ENCODE measurements around the gene GPR139.
A peak's percentile ranks its signal among the peaks of the same experiment; 100 is the strongest.

Gene GPR139

DNA sequence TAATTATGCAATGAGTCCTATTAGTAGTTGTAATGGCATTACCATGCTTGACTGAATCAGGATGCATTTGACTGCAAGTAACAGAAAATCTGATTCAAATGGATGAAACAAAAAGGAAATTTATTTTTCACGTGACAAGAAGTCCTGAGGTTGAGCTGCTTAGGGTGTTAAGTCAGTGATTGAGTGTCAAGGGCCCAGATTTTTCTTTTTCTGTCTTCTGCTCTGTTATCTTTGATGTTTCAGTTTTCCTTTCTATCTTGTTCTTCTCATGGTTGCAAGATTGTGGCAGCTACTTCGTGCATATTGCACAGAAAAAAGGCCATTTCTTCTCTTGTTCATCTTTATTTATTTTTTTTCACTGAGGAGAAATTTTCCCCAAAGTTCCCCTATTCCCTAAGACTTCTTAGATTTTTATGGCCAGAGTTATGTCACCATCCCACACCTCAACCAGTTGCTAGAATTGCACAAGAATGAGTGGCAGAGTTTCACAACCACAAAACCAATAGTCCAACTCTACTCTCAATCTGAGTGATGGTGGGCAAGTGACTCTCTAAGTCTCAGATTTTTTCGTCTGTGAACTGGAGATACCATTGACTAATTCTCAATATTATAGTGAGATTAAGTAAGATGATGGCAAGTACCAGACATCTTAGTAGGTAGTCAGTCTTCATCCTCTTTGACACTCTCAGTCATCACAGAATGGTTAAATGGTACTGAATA is 15.7 kb upstream of the GPR139 start:
- no peaks in the 10 kb centered on the region for H3K36me3 ChIP-seq (ENCODE audit: control insufficient read depth, insufficient read depth, low read length)
- no peak overlapping the region for H3K27ac ChIP-seq (ENCODE audit: low read depth, low read length, severe bottlenecking)
- H3K9me3 ChIP-seq (ENCODE audit: control insufficient read depth, low read length) = no peaks in the 10 kb centered on the region
- no peak overlapping the region for H3K4me3 ChIP-seq (ENCODE audit: extremely low read depth, insufficient read depth, low read length, poor library complexity, severe bottlenecking)
- 57% methylated on average over 2 of the region's 3 CpGs; no CpG with 5 or more reads in 1 of the 2 experiments for WGBS, 2 experiments (ENCODE audit: insufficient coverage in 2 of 2)
- H3K4me1 ChIP-seq (ENCODE audit: control insufficient read depth, insufficient read depth, low read length, poor library complexity, severe bottlenecking) = no peaks in the 10 kb centered on the region

DNA sequence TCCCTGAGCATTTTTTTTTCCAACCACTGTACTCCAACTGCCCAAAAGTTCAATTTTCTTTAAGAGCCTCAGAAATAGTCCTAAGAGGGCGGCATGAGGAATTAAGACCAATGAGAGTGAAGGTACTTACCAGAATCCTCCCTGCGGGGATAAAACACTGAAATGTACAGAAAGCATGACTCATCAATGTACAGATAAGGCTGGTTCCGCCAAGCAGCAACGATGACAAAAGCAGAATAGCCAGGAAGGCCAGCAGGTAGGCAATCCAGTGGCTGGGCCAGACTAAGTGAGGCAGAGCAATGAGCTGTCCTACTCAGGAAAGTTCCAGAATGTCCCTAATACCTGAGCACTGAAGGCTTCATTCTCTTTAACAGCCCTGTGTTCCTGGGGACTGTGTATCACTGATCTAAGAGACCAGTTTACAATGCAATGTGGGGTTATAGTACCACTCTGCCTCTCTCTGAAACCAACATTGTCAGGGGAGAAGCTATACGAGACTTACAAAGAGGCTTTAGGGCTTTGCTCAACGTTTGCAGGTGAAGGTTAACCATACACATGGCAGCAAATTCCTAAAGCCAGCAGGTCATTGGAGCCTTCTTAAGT is 11.0 kb upstream of the GPR139 start:
- Histone ChIP-seq H3K4me3 (ENCODE audit: extremely low read depth, insufficient read depth, low read length, poor library complexity, severe bottlenecking) (no peak overlapping the region), H3K36me3 (ENCODE audit: control insufficient read depth, insufficient read depth, low read length) (no peaks in the 10 kb centered on the region), H3K27ac (ENCODE audit: low read depth, low read length, severe bottlenecking) (no peak overlapping the region), H3K9me3 (ENCODE audit: control insufficient read depth, low read length) (no peaks in the 10 kb centered on the region), H3K4me1 (ENCODE audit: control insufficient read depth, insufficient read depth, low read length, poor library complexity, severe bottlenecking) (no peaks in the 10 kb centered on the region)
- 81 to 84% methylated on average over 6 of the region's 6 CpGs for WGBS, 2 experiments (ENCODE audit: insufficient coverage in 2 of 2)

DNA sequence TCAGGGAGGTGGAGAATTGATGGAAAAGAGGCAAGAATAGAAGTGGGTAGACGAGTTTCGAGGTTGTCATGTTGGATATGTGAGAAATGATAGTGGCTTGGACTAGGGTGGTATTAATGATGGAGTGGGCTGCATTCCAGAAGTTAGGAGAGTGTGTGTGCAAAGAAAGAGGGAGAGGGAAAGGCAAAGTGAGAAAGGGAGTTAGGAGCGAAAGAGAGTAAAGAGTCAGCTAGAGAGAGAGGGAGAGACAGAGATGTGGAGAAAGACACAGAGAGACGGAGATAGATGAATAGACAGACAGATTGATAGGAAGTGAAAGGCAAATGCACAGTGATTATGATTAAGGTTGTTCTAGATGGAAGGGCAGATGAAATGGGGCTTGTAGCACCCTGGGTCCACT is 5.4 kb upstream of the GPR139 start:
- Histone ChIP-seq H3K9me3 (ENCODE audit: control insufficient read depth, low read length) (no peaks in the 10 kb centered on the region), H3K36me3 (ENCODE audit: control insufficient read depth, insufficient read depth, low read length) (no peaks in the 10 kb centered on the region), H3K4me1 (ENCODE audit: control insufficient read depth, insufficient read depth, low read length, poor library complexity, severe bottlenecking) (no peaks in the 10 kb centered on the region), H3K27ac (ENCODE audit: low read depth, low read length, severe bottlenecking) (no peak overlapping the region), H3K4me3 (ENCODE audit: extremely low read depth, insufficient read depth, low read length, poor library complexity, severe bottlenecking) (no peak overlapping the region)
- 94 to 95% methylated on average over 4 of the region's 4 CpGs for WGBS, 2 experiments (ENCODE audit: insufficient coverage in 2 of 2)

DNA sequence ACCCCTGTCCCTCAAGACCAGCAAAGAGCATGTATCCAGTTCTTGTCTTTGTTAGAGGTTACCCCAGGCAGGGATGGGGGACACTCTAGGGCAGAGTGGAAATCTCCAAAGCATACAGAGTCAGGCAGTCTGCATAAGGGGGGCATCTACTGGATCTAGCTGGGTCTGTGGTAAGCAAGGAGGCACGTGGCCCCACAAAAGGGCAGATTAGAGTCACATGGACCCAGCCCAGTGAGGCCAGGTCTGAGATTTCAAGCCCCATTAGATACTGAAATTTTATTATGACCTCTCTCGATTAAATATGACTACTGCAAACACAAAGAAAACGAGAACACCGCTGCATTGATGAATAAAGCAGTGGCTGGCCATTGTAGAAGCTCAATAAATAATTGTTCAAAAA is 1.6 kb upstream of the GPR139 start:
- H3K36me3 ChIP-seq (ENCODE audit: control insufficient read depth, insufficient read depth, low read length) = no peaks in the 10 kb centered on the region
- H3K4me1 ChIP-seq (ENCODE audit: control insufficient read depth, insufficient read depth, low read length, poor library complexity, severe bottlenecking) = no peaks in the 10 kb centered on the region
- 50 to 64% methylated on average over 1 of the region's 4 CpGs for WGBS, 2 experiments (ENCODE audit: insufficient coverage in 2 of 2)
- H3K9me3 ChIP-seq (ENCODE audit: control insufficient read depth, low read length) = no peaks in the 10 kb centered on the region
- no peak overlapping the region for H3K27ac ChIP-seq (ENCODE audit: low read depth, low read length, severe bottlenecking)
- no peak overlapping the region for H3K4me3 ChIP-seq (ENCODE audit: extremely low read depth, insufficient read depth, low read length, poor library complexity, severe bottlenecking)

DNA sequence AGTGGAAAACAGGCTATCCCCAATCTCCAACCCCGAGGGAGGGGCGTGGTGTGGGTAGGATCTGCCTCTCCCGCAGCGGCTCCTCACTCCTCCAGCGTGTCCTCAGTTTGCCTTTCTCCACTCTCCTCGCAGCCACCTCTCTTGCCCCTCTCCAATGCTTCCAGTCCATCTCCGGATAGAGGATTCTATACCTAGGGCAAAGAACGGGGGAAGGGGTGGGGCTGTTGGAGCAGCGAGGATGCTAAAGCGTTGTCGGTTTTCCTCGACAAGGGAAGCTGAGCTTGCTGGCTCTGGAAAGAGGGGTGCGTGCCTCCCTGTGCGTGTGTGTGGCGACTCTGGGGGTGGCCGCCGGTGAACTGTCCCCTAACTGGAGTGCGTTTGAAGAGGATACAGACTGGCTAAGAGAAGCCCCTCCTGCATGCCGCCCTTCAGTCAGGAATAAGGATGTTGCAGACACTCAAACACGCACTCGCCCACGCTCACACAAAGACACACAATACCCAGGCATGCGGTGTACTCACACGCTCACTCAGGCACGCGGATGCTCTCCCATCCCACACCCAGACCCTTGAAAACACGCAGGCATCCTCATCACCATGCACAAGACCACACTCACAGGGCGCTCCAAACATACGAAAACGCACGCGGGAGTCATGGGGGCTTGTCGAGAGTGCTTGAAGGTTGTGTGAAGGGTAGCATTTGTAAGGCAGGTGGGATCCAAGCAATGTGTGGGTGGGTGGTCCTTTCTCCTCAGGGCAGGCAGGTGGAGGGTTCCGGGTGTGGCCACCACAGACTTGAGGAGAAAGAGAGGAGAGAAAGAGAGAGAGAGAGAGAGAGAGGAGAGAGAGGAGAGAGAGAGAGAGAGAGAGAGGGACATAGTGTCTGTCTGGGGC is 655 bp upstream of the GPR139 start:
- no peaks in the 10 kb centered on the region for H3K4me1 ChIP-seq (ENCODE audit: control insufficient read depth, insufficient read depth, low read length, poor library complexity, severe bottlenecking)
- H3K27ac ChIP-seq (ENCODE audit: low read depth, low read length, severe bottlenecking) = no peak overlapping the region
- H3K4me3 ChIP-seq (ENCODE audit: extremely low read depth, insufficient read depth, low read length, poor library complexity, severe bottlenecking) = peak overlapping the region; percentile 37
- H3K36me3 ChIP-seq (ENCODE audit: control insufficient read depth, insufficient read depth, low read length) = no peaks in the 10 kb centered on the region
- 18 to 22% methylated on average over 19 to 20 of the region's 34 CpGs for WGBS, 2 experiments (ENCODE audit: insufficient coverage in 2 of 2)
- no peaks in the 10 kb centered on the region for H3K9me3 ChIP-seq (ENCODE audit: control insufficient read depth, low read length)

DNA sequence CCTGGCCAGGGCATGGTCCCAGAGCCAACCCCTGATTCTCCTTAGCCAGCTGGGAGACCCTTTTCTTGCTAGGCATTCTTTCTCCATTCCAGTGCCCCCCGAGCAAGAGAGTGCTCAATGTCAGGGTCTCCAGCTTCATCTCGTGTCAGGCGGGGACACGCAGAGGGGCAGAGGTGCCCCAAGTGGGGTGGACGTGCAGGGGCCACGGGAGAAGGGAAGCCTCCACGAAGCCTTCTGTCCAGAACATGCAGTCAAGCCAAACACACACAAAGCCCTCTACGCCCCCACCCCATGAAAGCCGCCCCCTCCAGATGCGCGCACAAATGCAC is 852 bp downstream of the GPR139 start:
- WGBS, 2 experiments (ENCODE audit: insufficient coverage in 2 of 2) = 42 to 47% methylated on average over 4 to 7 of the region's 11 CpGs
- Histone ChIP-seq H3K9me3 (ENCODE audit: control insufficient read depth, low read length) (no peaks in the 10 kb centered on the region), H3K27ac (ENCODE audit: low read depth, low read length, severe bottlenecking) (no peak overlapping the region), H3K4me3 (ENCODE audit: extremely low read depth, insufficient read depth, low read length, poor library complexity, severe bottlenecking) (peak overlapping the region; percentile 37), H3K4me1 (ENCODE audit: control insufficient read depth, insufficient read depth, low read length, poor library complexity, severe bottlenecking) (no peaks in the 10 kb centered on the region), H3K36me3 (ENCODE audit: control insufficient read depth, insufficient read depth, low read length) (no peaks in the 10 kb centered on the region)

DNA sequence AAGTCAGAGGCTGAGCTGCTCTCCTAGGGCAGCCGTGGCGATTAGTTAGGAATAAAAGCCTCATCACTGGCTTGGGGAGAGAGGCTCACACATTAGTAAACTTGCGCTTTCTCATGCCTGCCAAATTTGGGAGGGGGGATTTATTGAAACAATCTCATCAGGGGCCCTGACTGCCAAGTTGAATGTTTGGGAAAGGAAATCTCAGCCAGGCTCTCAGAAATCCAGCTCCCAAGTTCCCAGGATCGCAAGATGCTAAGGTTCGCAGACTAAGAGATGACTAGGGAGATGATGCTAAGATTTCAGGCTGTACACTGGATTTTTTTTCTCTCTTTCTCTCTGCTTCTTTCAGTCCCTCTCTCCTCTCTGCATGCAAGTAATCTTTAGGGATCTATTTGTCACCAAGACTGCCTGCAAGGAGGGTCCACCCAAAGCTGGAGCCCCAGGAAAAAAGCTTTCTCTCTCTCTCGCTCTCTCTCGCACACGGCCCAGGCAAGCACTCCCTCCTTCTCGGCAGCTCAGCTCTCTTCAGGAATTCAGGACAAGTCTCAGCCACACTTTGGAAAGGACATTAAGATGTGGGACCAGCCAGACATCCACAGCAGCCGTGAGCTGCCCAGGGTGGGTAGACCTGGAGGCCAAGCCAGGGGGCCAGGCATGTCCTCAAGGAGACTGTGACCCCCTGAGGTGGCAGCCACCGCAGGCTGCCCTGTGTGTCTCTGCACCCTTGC is 1.4 kb downstream of the GPR139 start:
- no peak overlapping the region for H3K27ac ChIP-seq (ENCODE audit: low read depth, low read length, severe bottlenecking)
- no peaks in the 10 kb centered on the region for H3K36me3 ChIP-seq (ENCODE audit: control insufficient read depth, insufficient read depth, low read length)
- H3K4me3 ChIP-seq (ENCODE audit: extremely low read depth, insufficient read depth, low read length, poor library complexity, severe bottlenecking) = no peak overlapping the region
- H3K9me3 ChIP-seq (ENCODE audit: control insufficient read depth, low read length) = no peaks in the 10 kb centered on the region
- 58 to 64% methylated on average over 9 of the region's 11 CpGs for WGBS, 2 experiments (ENCODE audit: insufficient coverage in 2 of 2)
- no peaks in the 10 kb centered on the region for H3K4me1 ChIP-seq (ENCODE audit: control insufficient read depth, insufficient read depth, low read length, poor library complexity, severe bottlenecking)

DNA sequence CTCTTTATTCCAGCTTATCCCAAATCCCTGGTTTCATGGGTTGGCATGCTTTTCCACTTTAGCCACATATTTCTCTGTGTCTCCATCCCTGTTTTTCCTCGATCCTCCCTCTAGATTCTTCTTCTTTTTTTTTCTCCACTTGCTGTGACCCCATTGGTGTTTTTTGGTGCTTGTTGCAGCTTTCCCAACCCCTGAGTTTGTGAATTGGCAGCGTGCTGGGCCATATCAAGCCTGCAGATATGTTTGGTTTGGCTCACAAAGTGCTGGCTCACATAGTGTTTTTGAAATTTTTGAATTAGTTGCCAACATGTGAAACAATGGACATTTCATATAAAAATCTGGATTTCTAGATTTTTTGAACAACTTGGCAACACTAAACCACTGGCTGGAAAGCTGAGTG is 8.8 kb downstream of the GPR139 start:
- Histone ChIP-seq H3K9me3 (ENCODE audit: control insufficient read depth, low read length) (no peaks in the 10 kb centered on the region), H3K36me3 (ENCODE audit: control insufficient read depth, insufficient read depth, low read length) (no peaks in the 10 kb centered on the region), H3K4me3 (ENCODE audit: extremely low read depth, insufficient read depth, low read length, poor library complexity, severe bottlenecking) (no peak overlapping the region), H3K4me1 (ENCODE audit: control insufficient read depth, insufficient read depth, low read length, poor library complexity, severe bottlenecking) (no peaks in the 10 kb centered on the region), H3K27ac (ENCODE audit: low read depth, low read length, severe bottlenecking) (no peak overlapping the region)
- 90 to 100% methylated on average over 1 to 2 of the region's 2 CpGs for WGBS, 2 experiments (ENCODE audit: insufficient coverage in 2 of 2)

DNA sequence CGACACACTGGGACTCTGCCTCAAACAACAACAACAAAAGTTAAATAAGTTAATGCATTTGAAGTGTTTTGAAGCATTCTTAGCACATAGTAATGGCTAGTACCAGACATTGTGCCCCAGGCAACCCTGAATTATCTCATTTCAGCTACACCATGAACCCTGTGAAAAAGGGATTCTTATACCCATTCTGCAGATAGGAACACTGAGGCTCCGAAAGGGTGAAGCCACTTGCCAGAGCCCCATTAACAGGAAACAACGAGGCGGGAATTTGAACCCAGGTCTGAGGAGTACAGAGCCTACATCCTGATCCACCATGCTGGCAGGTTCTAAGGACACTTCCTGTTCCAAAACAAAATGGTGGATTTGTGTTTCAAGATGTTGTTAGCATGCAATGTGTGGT is 9.2 kb downstream of the GPR139 start:
- Histone ChIP-seq H3K9me3 (ENCODE audit: control insufficient read depth, low read length) (no peaks in the 10 kb centered on the region), H3K36me3 (ENCODE audit: control insufficient read depth, insufficient read depth, low read length) (no peaks in the 10 kb centered on the region), H3K4me3 (ENCODE audit: extremely low read depth, insufficient read depth, low read length, poor library complexity, severe bottlenecking) (no peak overlapping the region), H3K27ac (ENCODE audit: low read depth, low read length, severe bottlenecking) (no peak overlapping the region), H3K4me1 (ENCODE audit: control insufficient read depth, insufficient read depth, low read length, poor library complexity, severe bottlenecking) (no peaks in the 10 kb centered on the region)
- WGBS, 2 experiments (ENCODE audit: insufficient coverage in 2 of 2) = 80 to 97% methylated on average over 3 of the region's 4 CpGs

DNA sequence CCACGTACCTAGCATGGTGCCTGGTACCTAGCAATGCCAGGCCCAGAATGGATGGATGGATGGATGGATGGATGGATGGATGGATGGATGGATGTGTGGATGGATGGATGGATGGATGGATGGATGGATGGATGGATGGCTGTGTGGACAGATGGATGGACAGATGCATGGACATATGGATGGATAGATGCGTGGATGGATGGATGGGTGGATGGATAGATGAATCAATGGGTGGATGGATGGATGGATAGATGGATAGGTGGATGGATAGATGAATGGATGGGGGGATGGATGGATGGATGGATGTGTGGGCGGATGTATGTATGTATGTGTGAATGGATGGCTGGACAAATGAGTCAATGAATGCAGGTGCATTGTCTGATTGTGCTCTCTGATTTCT is 12.6 kb downstream of the GPR139 start:
- no peaks in the 10 kb centered on the region for H3K9me3 ChIP-seq (ENCODE audit: control insufficient read depth, low read length)
- no peak overlapping the region for H3K27ac ChIP-seq (ENCODE audit: low read depth, low read length, severe bottlenecking)
- no peaks in the 10 kb centered on the region for H3K36me3 ChIP-seq (ENCODE audit: control insufficient read depth, insufficient read depth, low read length)
- H3K4me1 ChIP-seq (ENCODE audit: control insufficient read depth, insufficient read depth, low read length, poor library complexity, severe bottlenecking) = no peaks in the 10 kb centered on the region
- no peak overlapping the region for H3K4me3 ChIP-seq (ENCODE audit: extremely low read depth, insufficient read depth, low read length, poor library complexity, severe bottlenecking)
- 79 to 84% methylated on average over 2 to 3 of the region's 3 CpGs for WGBS, 2 experiments (ENCODE audit: insufficient coverage in 2 of 2)

All from mesodermal cell (in vitro differentiated cells).